DOHH2 (cell line): ENCODE measurements around the gene SERINC3.

Experiments used
- H3F3A ChIP-seq: fragments of 200-600 bp; sonication (generic), shearing (Covaris generic); 2 replicates; pipeline ENCODE4 v1.6.0; 2016; ENCODE audit warnings: antibody characterized with exemption, mild to moderate bottlenecking; ENCODE audit not compliant: control insufficient read depth, insufficient read depth
- H3K27ac ChIP-seq: fragments of 200-600 bp; sonication (generic); 2 replicates; pipeline ENCODE4 v1.5.1; 2014; ENCODE audit warnings: low read depth, mild to moderate bottlenecking, low read length, moderate library complexity
- H3K27me3 ChIP-seq: fragments of 200-600 bp; sonication (generic); 2 replicates; pipeline ENCODE4 v1.6.1; 2014; ENCODE audit warnings: mild to moderate bottlenecking, low read length, mixed read lengths; ENCODE audit not compliant: control insufficient read depth
- H3K36me3 ChIP-seq: fragments of 200-600 bp; sonication (generic); 2 replicates; pipeline ENCODE4 v1.6.1; 2014; ENCODE audit warnings: mild to moderate bottlenecking, low read length, moderate library complexity, mixed read lengths; ENCODE audit not compliant: control insufficient read depth
- H3K4me1 ChIP-seq: fragments of 200-600 bp; sonication (generic); 2 replicates; pipeline ENCODE4 v1.6.1; 2014; ENCODE audit warnings: mild to moderate bottlenecking, low read length, mixed read lengths; ENCODE audit not compliant: control insufficient read depth
- H3K4me2 ChIP-seq: fragments of 200-600 bp; sonication (generic); 2 replicates; pipeline ENCODE4 v1.6.0; 2014; ENCODE audit warnings: mild to moderate bottlenecking, low read length, moderate library complexity
- H3K4me3 ChIP-seq: fragments of 200-600 bp; sonication (generic); 2 replicates; pipeline ENCODE4 v1.5.1; 2014; ENCODE audit warnings: mild to moderate bottlenecking, low read length, mixed read lengths
- H3K79me2 ChIP-seq: fragments of 200-600 bp; sonication (generic); 2 replicates; pipeline ENCODE4 v1.6.1; 2014; ENCODE audit warnings: mild to moderate bottlenecking, low read length, mixed read lengths; ENCODE audit not compliant: control insufficient read depth
- H3K9me2 ChIP-seq: fragments of 200-600 bp; sonication (generic); replicated peaks from 2 replicates; pipeline ENCODE4 v1.6.1; 2014; ENCODE audit warnings: mild to moderate bottlenecking, low read length, mixed read lengths; ENCODE audit not compliant: control insufficient read depth
- H3K9me3 ChIP-seq: fragments of 200-600 bp; sonication (generic); 2 replicates; pipeline ENCODE4 v1.6.1; 2014; ENCODE audit warnings: antibody characterized with exemption, low read length, mixed read lengths; ENCODE audit not compliant: control insufficient read depth, insufficient read depth
- H4K20me1 ChIP-seq: fragments of 200-600 bp; sonication (generic); 2 replicates; pipeline ENCODE4 v1.6.0; 2014; ENCODE audit warnings: low read depth, mild to moderate bottlenecking, antibody characterized with exemption, low read length, moderate library complexity; ENCODE audit not compliant: control insufficient read depth, insufficient read depth
- EZH2phosphoT487 ChIP-seq: fragments of 200-600 bp; sonication (generic); IDR thresholded peaks from 2 replicates; pipeline ENCODE4 v1.6.1; 2017; ENCODE audit warnings: borderline replicate concordance, mild to moderate bottlenecking, antibody characterized with exemption, low read length, moderate library complexity, mixed read lengths
- TF ChIP-seq, protein P1 (sequence below): fragments of 200-600 bp; sonication (generic); IDR thresholded peaks from one replicate; pipeline ENCODE4 v1.5.1; 2014; ENCODE audit warnings: antibody characterized with exemption, mild to moderate bottlenecking, low read depth, low read length; ENCODE audit not compliant: poor library complexity, severe bottlenecking

SERINC3 gene

DNA sequence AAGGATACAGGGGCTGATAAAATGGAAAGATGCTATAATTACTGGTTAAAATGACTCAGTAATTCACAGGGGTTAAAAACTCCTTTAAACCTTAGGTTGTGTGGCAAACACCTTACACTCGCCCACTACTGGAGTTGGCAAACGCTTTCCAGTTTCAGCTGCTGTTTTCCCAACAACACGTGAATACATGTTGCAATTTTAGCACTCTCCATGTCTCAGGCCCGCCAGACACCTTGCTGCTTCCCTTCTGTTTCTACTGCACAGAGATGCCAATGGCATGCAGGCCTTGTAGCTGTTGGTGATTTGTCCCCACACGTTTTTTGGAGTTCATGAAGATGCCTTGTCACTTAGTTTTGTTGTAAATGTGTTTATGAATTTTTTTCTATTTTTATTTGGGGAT lies 51.5 kb downstream of the SERINC3 start:
- H3K36me3 ChIP-seq, result no peaks in the 10 kb centered on the region
- no peak for TF ChIP-seq EZH2phosphoT487
- TF ChIP-seq, protein P1, sequence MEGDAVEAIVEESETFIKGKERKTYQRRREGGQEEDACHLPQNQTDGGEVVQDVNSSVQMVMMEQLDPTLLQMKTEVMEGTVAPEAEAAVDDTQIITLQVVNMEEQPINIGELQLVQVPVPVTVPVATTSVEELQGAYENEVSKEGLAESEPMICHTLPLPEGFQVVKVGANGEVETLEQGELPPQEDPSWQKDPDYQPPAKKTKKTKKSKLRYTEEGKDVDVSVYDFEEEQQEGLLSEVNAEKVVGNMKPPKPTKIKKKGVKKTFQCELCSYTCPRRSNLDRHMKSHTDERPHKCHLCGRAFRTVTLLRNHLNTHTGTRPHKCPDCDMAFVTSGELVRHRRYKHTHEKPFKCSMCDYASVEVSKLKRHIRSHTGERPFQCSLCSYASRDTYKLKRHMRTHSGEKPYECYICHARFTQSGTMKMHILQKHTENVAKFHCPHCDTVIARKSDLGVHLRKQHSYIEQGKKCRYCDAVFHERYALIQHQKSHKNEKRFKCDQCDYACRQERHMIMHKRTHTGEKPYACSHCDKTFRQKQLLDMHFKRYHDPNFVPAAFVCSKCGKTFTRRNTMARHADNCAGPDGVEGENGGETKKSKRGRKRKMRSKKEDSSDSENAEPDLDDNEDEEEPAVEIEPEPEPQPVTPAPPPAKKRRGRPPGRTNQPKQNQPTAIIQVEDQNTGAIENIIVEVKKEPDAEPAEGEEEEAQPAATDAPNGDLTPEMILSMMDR, result no peak

DNA sequence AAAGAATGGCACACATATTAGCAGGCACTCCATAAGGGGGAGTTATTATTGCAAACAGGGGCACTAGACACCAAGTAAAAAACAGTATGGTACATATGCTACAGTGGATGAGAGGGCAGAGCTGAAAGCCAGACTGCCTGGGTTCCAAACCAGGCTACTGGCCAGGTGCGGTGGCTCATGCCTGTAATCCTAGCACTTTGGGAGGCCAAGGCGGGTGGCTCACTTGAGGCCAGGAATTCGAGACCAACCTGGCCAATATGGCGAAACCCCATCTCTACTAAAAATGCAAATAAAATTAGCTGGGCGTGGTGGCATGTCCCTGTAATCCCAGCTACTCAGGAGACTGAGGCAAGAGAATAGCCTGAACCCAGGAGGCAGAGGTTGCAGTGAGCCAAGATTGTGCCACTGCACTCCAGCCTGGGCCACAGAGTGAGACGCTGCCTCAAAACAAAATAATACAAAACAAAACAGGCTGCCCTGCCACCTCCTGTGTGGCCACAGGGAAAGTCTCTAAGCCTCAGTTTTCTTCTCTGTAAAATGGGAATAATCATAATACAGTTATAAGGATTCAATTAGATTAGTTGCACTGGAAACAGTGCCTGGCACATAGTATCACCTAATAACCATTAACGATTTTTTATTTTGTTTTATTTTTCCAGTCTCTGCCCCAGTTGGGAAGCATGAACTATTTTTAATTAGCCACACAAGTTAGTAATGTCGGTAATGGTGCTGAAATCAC lies 53.7 kb downstream of the SERINC3 start:
- no peak overlapping the region for H3K4me3 ChIP-seq
- no peak overlapping the region for H3K27ac ChIP-seq
- H4K20me1 ChIP-seq, result no peaks in the 10 kb centered on the region
- no peaks in the 10 kb centered on the region for H3F3A ChIP-seq
- no peaks in the 10 kb centered on the region for H3K9me2 ChIP-seq
- no peak overlapping the region for H3K4me2 ChIP-seq
- no peaks in the 10 kb centered on the region for H3K4me1 ChIP-seq
- peaks cover 27% of the 10 kb centered on the region for H3K27me3 ChIP-seq
- TF ChIP-seq, protein P1, result no peak
- no peak for TF ChIP-seq EZH2phosphoT487
- H3K36me3 ChIP-seq, result no peaks in the 10 kb centered on the region
- H3K79me2 ChIP-seq, result no peaks in the 10 kb centered on the region
- H3K9me3 ChIP-seq, result no peaks in the 10 kb centered on the region

More for the DNA sequence above, 51.5 kb downstream of the SERINC3 start:
- Histone ChIP-seq H4K20me1 (no peaks in the 10 kb centered on the region), H3K4me1 (peaks cover 5% of the 10 kb centered on the region), H3K27ac (no peak overlapping the region), H3K9me3 (no peaks in the 10 kb centered on the region), H3K4me3 (no peak overlapping the region), H3K27me3 (peaks cover 27% of the 10 kb centered on the region), H3K4me2 (no peak overlapping the region), H3K9me2 (no peaks in the 10 kb centered on the region), H3K79me2 (no peaks in the 10 kb centered on the region), H3F3A (peaks cover 7% of the 10 kb centered on the region; the same call in 1 of the 2 replicates)

DNA sequence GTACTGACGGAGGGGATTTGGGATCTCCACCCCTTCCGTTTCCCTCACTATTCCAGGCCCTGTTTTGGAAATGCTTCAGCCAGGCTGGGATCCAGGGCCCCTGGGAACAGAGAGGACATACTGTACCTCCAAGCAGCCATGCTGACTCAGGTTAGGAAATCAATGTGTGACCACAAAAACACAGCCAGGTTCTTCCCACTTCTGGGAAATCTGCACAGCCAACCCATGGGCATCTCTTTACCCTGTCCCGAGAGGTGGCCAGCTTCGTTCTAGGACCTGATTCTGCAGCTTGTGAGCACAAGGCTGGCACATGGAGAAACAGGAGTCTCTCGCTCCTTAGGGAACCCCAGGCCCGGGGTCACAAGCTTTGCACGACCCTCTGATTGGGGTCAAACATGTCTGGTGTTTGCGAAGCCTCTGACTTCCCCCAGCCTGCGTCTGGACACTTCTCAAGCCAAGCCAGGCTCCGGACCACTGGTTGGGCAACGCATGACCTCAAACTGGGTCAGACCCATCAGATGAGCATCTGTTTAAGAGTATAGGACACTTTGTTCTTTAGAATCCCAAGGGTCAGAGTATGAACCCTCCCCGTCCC lies 54.5 kb downstream of the SERINC3 start:
- no peak overlapping the region for H3K4me2 ChIP-seq
- no peaks in the 10 kb centered on the region for H3K9me3 ChIP-seq
- no peaks in the 10 kb centered on the region for H3K79me2 ChIP-seq
- no peak overlapping the region for H3K4me3 ChIP-seq
- TF ChIP-seq, protein P1, result no peak
- TF ChIP-seq EZH2phosphoT487, result no peak
- H4K20me1 ChIP-seq, result no peaks in the 10 kb centered on the region
- no peaks in the 10 kb centered on the region for H3K36me3 ChIP-seq
- no peaks in the 10 kb centered on the region for H3F3A ChIP-seq
- no peak overlapping the region for H3K27ac ChIP-seq
- H3K4me1 ChIP-seq, result no peaks in the 10 kb centered on the region
- H3K9me2 ChIP-seq, result no peaks in the 10 kb centered on the region
- peaks cover 27% of the 10 kb centered on the region for H3K27me3 ChIP-seq
